HepG2 (cell line): ENCODE data around the gene SRSF2. TPM values are rescaled to one million over a fixed set of nuclear protein-coding genes. Genes with fewer than 3 reads are reported as not detected.

Experiments
- ATM ChIP-seq: fragments of 450-650 bp; IDR thresholded peaks from 2 replicates; pipeline ENCODE4 v1.7.1; 2017; ENCODE audit warnings: mild to moderate bottlenecking, borderline replicate concordance
- BRD4 ChIP-seq: sonication (generic); formaldehyde crosslinking; IDR thresholded peaks from 2 replicates; pipeline ENCODE4 v1.4.0; 2020; ENCODE audit warnings: missing genetic modification reagents
- FOXP1 ChIP-seq, 2 experiments: fragments of 450-650 bp in 1 of 2; IDR thresholded peaks; 2 replicates each; pipeline ENCODE4 v1.6.1; 2017 to 2018; ENCODE audit warnings: antibody characterized with exemption in 1 of 2
- HNRNPL ChIP-seq: fragments of 200-400 bp; formaldehyde crosslinking; IDR thresholded peaks from 2 replicates; pipeline ENCODE4 v1.6.1; 2017; ENCODE audit warnings: mild to moderate bottlenecking, low read depth, low read length
- IKZF4 ChIP-seq: sonication (generic); formaldehyde crosslinking; IDR thresholded peaks from 2 replicates; pipeline ENCODE4 v1.5.1; 2020; ENCODE audit warnings: borderline replicate concordance, mild to moderate bottlenecking, low read depth, missing genetic modification reagents; ENCODE audit errors: not compliant biosample characterization
- NR0B2 ChIP-seq: sonication (generic); formaldehyde crosslinking; IDR thresholded peaks from 2 replicates; pipeline ENCODE4 v1.4.0; 2020; ENCODE audit warnings: mild to moderate bottlenecking, missing genetic modification reagents
- SKIL ChIP-seq: sonication (generic); formaldehyde crosslinking; IDR thresholded peaks from 2 replicates; pipeline ENCODE4 v1.8.0; 2022; ENCODE audit warnings: missing genetic modification reagents, mild to moderate bottlenecking, moderate library complexity, borderline replicate concordance
- ZFP91 ChIP-seq: sonication (generic); formaldehyde crosslinking; IDR thresholded peaks from 2 replicates; pipeline ENCODE4 v1.9.0; 2022; ENCODE audit warnings: missing genetic modification reagents, mild to moderate bottlenecking, borderline replicate concordance
- ZNF142 ChIP-seq: sonication (generic); formaldehyde crosslinking; IDR thresholded peaks from 2 replicates; pipeline ENCODE4 v1.4.0; 2020; ENCODE audit warnings: missing genetic modification reagents
- ZNF572 ChIP-seq: sonication (generic); formaldehyde crosslinking; IDR thresholded peaks from 2 replicates; pipeline ENCODE4 v1.5.1; 2020; ENCODE audit warnings: mild to moderate bottlenecking, missing genetic modification reagents
- ZNF598 ChIP-seq: sonication (generic); formaldehyde crosslinking; IDR thresholded peaks from 2 replicates; pipeline ENCODE4 v1.5.1; 2020; ENCODE audit warnings: mild to moderate bottlenecking, missing genetic modification reagents, borderline replicate concordance
- ZNF672 ChIP-seq: sonication (generic); formaldehyde crosslinking; IDR thresholded peaks from 2 replicates; pipeline ENCODE4 v1.8.1; 2022; ENCODE audit warnings: missing genetic modification reagents
- ZSCAN22 ChIP-seq: sonication (generic); formaldehyde crosslinking; IDR thresholded peaks from 2 replicates; pipeline ENCODE4 v1.4.0; 2020; ENCODE audit warnings: mild to moderate bottlenecking, missing genetic modification reagents
- polyA plus RNA-seq, 8 experiments: library from polyadenylated mRNA; depleted of rRNA in 3 of 8; stranded (reverse) in 7 of 8; unstranded in 1 of 8; fragments of >200 nt; fragmentation: Illumina TruSeq in 4 of 8; extraction: Trizol in 4 of 8; gene quantifications; 2 replicates each; pipeline versions ENCODE4 v1.2.1 to v1.2.3, GENCODE V29; 2011 to 2016; ENCODE audit warnings: low read depth in 4 of 8, missing spikeins in 1 of 8, mixed read lengths in 1 of 8; ENCODE audit not compliant: insufficient read depth in 1 of 8
- total RNA-seq, 5 experiments: library from RNA; depleted of rRNA; stranded (reverse); fragments of >200 nt; fragmentation: Illumina TruSeq; extraction: Trizol; gene quantifications; 2 replicates each; pipeline ENCODE4 v1.2.3, GENCODE V29; 2016; ENCODE audit warnings: low read depth in 1 of 5
- TF ChIP-seq, protein P1 (sequence below): sonication (generic); formaldehyde crosslinking; IDR thresholded peaks from 2 replicates; pipeline ENCODE4 v1.4.0; 2020; ENCODE audit warnings: missing genetic modification reagents
- TF ChIP-seq, protein P2 (sequence below): sonication (generic); formaldehyde crosslinking; IDR thresholded peaks from 2 replicates; pipeline ENCODE4 v1.4.0; 2020; ENCODE audit warnings: missing genetic modification reagents

The SRSF2 gene
- total and polyA plus RNA-seq, 2 of the 13 experiments (the other 11 are each of a cell fraction or from before 2014, with no cell fraction given), result 306 to 319 TPM

GRCh38 chr17:76688165-76688622, 48.9 kb downstream of the SRSF2 start (continued):
- 0 out of 2 replicates have a peak, but pooled peaks have one; percentile 4 for TF ChIP-seq BRD4
- TF ChIP-seq IKZF4 (CRISPR knock-in tag), result no peak
- TF ChIP-seq, protein P1, sequence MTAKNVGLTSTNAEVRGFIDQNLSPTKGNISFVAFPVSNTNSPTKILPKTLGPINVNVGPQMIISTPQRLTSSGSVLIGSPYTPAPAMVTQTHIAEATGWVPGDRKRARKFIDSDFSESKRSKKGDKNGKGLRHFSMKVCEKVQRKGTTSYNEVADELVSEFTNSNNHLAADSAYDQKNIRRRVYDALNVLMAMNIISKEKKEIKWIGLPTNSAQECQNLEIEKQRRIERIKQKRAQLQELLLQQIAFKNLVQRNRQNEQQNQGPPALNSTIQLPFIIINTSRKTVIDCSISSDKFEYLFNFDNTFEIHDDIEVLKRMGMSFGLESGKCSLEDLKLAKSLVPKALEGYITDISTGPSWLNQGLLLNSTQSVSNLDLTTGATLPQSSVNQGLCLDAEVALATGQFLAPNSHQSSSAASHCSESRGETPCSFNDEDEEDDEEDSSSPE (CRISPR knock-in tag), result no peak
- TF ChIP-seq ZFP91 (CRISPR knock-in tag), result peak; percentile 39; the same call in 1 of the 2 replicates
- TF ChIP-seq HNRNPL, result peak; percentile 45; the same call in 1 of the 2 replicates
- peak; percentile 53 for TF ChIP-seq SKIL (CRISPR knock-in tag)
- TF ChIP-seq ZSCAN22 (CRISPR knock-in tag), result no peak
- no peak for TF ChIP-seq FOXP1 (IDR thresholded peaks at IDR 0.05)
- no peak for TF ChIP-seq FOXP1 (CRISPR knock-in tag; IDR thresholded peaks at IDR 0.05)
- peak; percentile 90 for TF ChIP-seq ZNF572 (CRISPR knock-in tag)
- TF ChIP-seq ZNF598, result 0 out of 2 replicates have a peak, but pooled peaks have one; percentile 16
- TF ChIP-seq ATM, result no peak
- peak; percentile 73; the same call in 1 of the 2 replicates for TF ChIP-seq ZNF672 (CRISPR knock-in tag)
- TF ChIP-seq, protein P2, sequence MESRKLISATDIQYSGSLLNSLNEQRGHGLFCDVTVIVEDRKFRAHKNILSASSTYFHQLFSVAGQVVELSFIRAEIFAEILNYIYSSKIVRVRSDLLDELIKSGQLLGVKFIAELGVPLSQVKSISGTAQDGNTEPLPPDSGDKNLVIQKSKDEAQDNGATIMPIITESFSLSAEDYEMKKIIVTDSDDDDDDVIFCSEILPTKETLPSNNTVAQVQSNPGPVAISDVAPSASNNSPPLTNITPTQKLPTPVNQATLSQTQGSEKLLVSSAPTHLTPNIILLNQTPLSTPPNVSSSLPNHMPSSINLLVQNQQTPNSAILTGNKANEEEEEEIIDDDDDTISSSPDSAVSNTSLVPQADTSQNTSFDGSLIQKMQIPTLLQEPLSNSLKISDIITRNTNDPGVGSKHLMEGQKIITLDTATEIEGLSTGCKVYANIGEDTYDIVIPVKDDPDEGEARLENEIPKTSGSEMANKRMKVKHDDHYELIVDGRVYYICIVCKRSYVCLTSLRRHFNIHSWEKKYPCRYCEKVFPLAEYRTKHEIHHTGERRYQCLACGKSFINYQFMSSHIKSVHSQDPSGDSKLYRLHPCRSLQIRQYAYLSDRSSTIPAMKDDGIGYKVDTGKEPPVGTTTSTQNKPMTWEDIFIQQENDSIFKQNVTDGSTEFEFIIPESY (CRISPR knock-in tag), result peak; percentile 85
- 0 out of 2 replicates have a peak, but pooled peaks have one; percentile 11 for TF ChIP-seq NR0B2 (CRISPR knock-in tag)
- no peak for TF ChIP-seq ZNF142 (CRISPR knock-in tag)
